GM23338 (cell line): Measurements from ENCODE around the gene KIF20B. TPM values are rescaled to one million over a fixed set of nuclear protein-coding genes. Genes with fewer than 3 reads are reported as not detected.

Experiments used
- ATAC-seq: fragments of 200-7000 bp; cut with Tn5 transposase; 3 replicates; pipeline ENCODE4 v1.9.1; 2020
- DNase-seq: peaks from one replicate; pipeline ENCODE4 v3.0.0-alpha.2; 2015; ENCODE audit warnings: low spot score
- H2AFZ ChIP-seq: fragments of 200-600 bp; sonication (generic); 2 replicates; pipeline ENCODE4 v1.8.0; 2016; ENCODE audit warnings: antibody characterized with exemption, mild to moderate bottlenecking, moderate library complexity
- H3F3A ChIP-seq: fragments of 200-600 bp; sonication (generic); replicated peaks from 2 replicates; pipeline ENCODE4 v1.8.0; 2017; ENCODE audit warnings: antibody characterized with exemption, mixed run types, low read depth
- H3K27ac ChIP-seq: fragments of 200-600 bp; sonication (generic); 2 replicates; pipeline ENCODE4 v1.6.1; 2016; ENCODE audit warnings: low read depth
- H3K27me3 ChIP-seq: fragments of 200-600 bp; sonication (generic); 2 replicates; pipeline ENCODE4 v1.8.0; 2016; ENCODE audit warnings: mild to moderate bottlenecking, mixed run types, moderate library complexity; ENCODE audit not compliant: insufficient read depth
- H3K36me3 ChIP-seq: fragments of 200-600 bp; sonication (generic); 2 replicates; pipeline ENCODE4 v1.8.0; 2016; ENCODE audit warnings: mild to moderate bottlenecking; ENCODE audit not compliant: insufficient read depth
- H3K4me1 ChIP-seq: fragments of 200-600 bp; sonication (generic); 2 replicates; pipeline ENCODE4 v1.8.0; 2016; ENCODE audit warnings: mild to moderate bottlenecking, moderate library complexity; ENCODE audit not compliant: insufficient read depth
- H3K4me2 ChIP-seq: fragments of 200-600 bp; sonication (generic); 2 replicates; pipeline ENCODE4 v1.7.1; 2017; ENCODE audit warnings: mixed run types
- H3K4me3 ChIP-seq: fragments of 200-600 bp; sonication (generic); 2 replicates; pipeline ENCODE4 v1.6.1; 2016; ENCODE audit warnings: mixed run types
- H3K79me2 ChIP-seq: fragments of 200-600 bp; sonication (generic); replicated peaks from 2 replicates; pipeline ENCODE4 v1.8.0; 2017; ENCODE audit warnings: mild to moderate bottlenecking; ENCODE audit not compliant: insufficient read depth
- H3K9me2 ChIP-seq: fragments of 200-600 bp; sonication (generic); 2 replicates; pipeline ENCODE4 v1.8.0; 2017; ENCODE audit not compliant: insufficient read depth
- H4K20me1 ChIP-seq: fragments of 200-600 bp; sonication (generic); replicated peaks from 2 replicates; pipeline ENCODE4 v1.8.0; 2017; ENCODE audit warnings: mild to moderate bottlenecking; ENCODE audit not compliant: insufficient read depth
- H3K27ac Mint-ChIP-seq: 2 replicates; pipeline ENCODE4 v1.8.0; 2020; ENCODE audit warnings: inconsistent platforms, mild to moderate bottlenecking, moderate library complexity, mixed read lengths
- H3K27me3 Mint-ChIP-seq: 3 replicates; pipeline ENCODE4 v1.8.0; 2022; ENCODE audit warnings: low read depth, mild to moderate bottlenecking, moderate library complexity, mixed read lengths, inconsistent platforms; ENCODE audit not compliant: insufficient read depth, poor library complexity
- H3K36me3 Mint-ChIP-seq: 3 replicates; pipeline ENCODE4 v1.8.0; 2021; ENCODE audit warnings: low read depth, mild to moderate bottlenecking, inconsistent platforms, moderate library complexity, mixed read lengths
- H3K4me1 Mint-ChIP-seq: 3 replicates; pipeline ENCODE4 v1.8.0; 2020; ENCODE audit warnings: mild to moderate bottlenecking, inconsistent platforms, mixed read lengths
- H3K4me3 Mint-ChIP-seq: 3 replicates; pipeline ENCODE4 v1.8.0; 2021; ENCODE audit warnings: moderate library complexity, mild to moderate bottlenecking, inconsistent platforms, mixed read lengths
- H3K9me3 Mint-ChIP-seq: 3 replicates; pipeline ENCODE4 v1.8.0; 2020; ENCODE audit warnings: moderate library complexity, mild to moderate bottlenecking, inconsistent platforms, mixed read lengths
- CREB1 ChIP-seq: fragments of 250-450 bp; sonication (Bioruptor Pico); IDR thresholded peaks from 2 replicates; pipeline ENCODE4 v1.5.0; 2020; ENCODE audit warnings: low read depth, mild to moderate bottlenecking, moderate library complexity
- CTCF ChIP-seq, 2 experiments: fragments of 200-600 bp in 1 of 2; sonication (generic) in 1 of 2; conservative IDR thresholded peaks; 2 replicates each; pipeline versions ENCODE4 v1.5.1 to v1.6.1; 2016 to 2017; ENCODE audit warnings: antibody characterized with exemption in 2 of 2, low read depth in 2 of 2, mild to moderate bottlenecking in 2 of 2, moderate library complexity in 1 of 2
- ETS1 ChIP-seq: IDR thresholded peaks from 2 replicates; pipeline ENCODE4 v1.6.1; 2016; ENCODE audit warnings: antibody characterized with exemption
- EZH2 ChIP-seq: fragments of 200-600 bp; sonication (generic); IDR thresholded peaks from one replicate; pipeline ENCODE4 v1.8.0; 2017; ENCODE audit warnings: antibody characterized with exemption, mild to moderate bottlenecking, low read depth; ENCODE audit not compliant: unreplicated experiment
- JUNB ChIP-seq: IDR thresholded peaks from one replicate; pipeline ENCODE4 v1.6.1; 2016; ENCODE audit warnings: antibody characterized with exemption; ENCODE audit not compliant: unreplicated experiment
- NANOG ChIP-seq: IDR thresholded peaks from 2 replicates; pipeline ENCODE4 v1.6.1; 2016; ENCODE audit warnings: antibody characterized with exemption, borderline replicate concordance
- POLR2AphosphoS5 ChIP-seq: IDR thresholded peaks from 2 replicates; pipeline ENCODE4 v1.6.1; 2016; ENCODE audit warnings: antibody characterized with exemption, low read depth
- REST ChIP-seq: IDR thresholded peaks from one replicate; pipeline ENCODE4 v1.6.1; 2018; ENCODE audit warnings: antibody characterized with exemption; ENCODE audit not compliant: unreplicated experiment
- ZNF114 ChIP-seq: fragments of 250-450 bp; sonication (Bioruptor Pico); IDR thresholded peaks from 2 replicates; pipeline ENCODE4 v1.5.0; 2020; ENCODE audit warnings: mild to moderate bottlenecking, moderate library complexity
- polyA plus RNA-seq: library from polyadenylated mRNA; unstranded; fragments of >200 nt; fragmentation: Nextera tagmentation; extraction: Ambion mirVana; gene quantifications from 2 replicates; pipeline ENCODE4 v1.2.1, GENCODE V29; 2016
- total RNA-seq: library from RNA; depleted of rRNA; stranded (reverse); fragments of >200 nt; shearing (Covaris generic); gene quantifications from 2 replicates; pipeline ENCODE4 v1.2.3, GENCODE V29; 2014
- TF ChIP-seq, protein P1 (sequence below): fragments of 250-450 bp; sonication (Bioruptor Pico); IDR thresholded peaks from 2 replicates; pipeline ENCODE4 v1.5.0; 2020; ENCODE audit warnings: mild to moderate bottlenecking, moderate library complexity

The KIF20B gene
- total and polyA plus RNA-seq, 2 experiments from 2014 or later, result 42.7 to 111 TPM

DNA sequence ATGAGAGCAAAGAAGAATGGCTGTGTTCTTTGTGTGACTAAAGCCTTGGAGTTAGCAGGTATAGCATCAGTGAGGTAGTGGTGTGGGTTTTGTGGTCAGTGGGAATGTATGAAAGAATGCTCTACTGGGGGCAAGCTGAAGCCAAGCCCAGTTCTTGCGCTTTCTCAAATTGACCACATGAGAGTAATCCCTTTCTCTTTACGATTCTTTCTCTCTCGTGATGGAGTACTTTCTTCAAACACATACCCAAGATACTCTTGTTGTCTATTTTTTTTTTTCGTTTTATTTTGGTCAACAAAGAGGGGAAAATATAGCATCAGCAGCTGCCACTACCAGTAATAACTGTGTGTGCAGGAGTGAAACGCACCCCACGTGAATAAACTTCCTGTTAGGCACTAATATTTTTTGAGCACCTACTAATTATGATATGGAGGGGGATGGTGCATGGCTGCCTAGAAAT is 48.0 kb upstream of the KIF20B start (continued):
- TF ChIP-seq REST (no peak), CTCF (conservative IDR thresholded peaks at IDR 0.05; ENCODE audit: low read depth in 2 of 2) (no peak), JUNB (no peak), CREB1 (CRISPR knock-in tag) (no peak), EZH2 (no peak), ETS1 (no peak), POLR2AphosphoS5 (no peak), ZNF114 (CRISPR knock-in tag) (no peak), NANOG (no peak)

DNA sequence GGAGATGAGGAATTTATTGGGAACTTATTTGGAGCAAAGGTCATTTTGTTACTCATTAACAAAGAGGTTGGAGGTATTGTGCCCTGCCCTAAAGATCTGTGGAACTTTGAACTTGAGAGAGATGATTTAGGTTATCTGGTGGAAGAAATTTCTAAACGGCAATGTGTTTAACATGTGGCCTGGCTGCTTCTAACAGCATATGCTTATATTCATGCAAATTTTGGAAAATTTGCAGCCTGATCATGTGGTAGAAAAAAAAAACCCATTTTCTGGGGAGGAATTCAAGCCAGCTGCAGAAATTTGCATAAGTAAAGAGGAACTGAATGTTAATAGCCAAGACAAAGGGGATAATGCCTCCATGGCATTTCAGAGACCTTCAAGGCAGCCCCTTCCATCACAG is 45.7 kb upstream of the KIF20B start:
- Histone ChIP-seq H3F3A (no peaks in the 10 kb centered on the region), H3K4me3 (no peak overlapping the region), H3K4me2 (no peak overlapping the region), H4K20me1 (no peaks in the 10 kb centered on the region), H3K27me3 (no peaks in the 10 kb centered on the region), H3K27ac (no peak overlapping the region), H3K79me2 (no peaks in the 10 kb centered on the region), H3K4me1 (no peaks in the 10 kb centered on the region), H2AFZ (no peak overlapping the region), H3K36me3 (no peaks in the 10 kb centered on the region), H3K9me2 (no peaks in the 10 kb centered on the region)
- Mint-ChIP-seq H3K27me3 (peaks cover 2% of the 10 kb centered on the region), H3K4me1 (peaks cover 11% of the 10 kb centered on the region), H3K36me3 (peaks cover 28% of the 10 kb centered on the region), H3K4me3 (no peak overlapping the region; the same call in 2 of the 3 replicates), H3K9me3 (peaks cover 24% of the 10 kb centered on the region), H3K27ac (no peak overlapping the region)
- no peak for DNase-seq
- no peak for ATAC-seq
- TF ChIP-seq ZNF114 (CRISPR knock-in tag), result no peak
- no peak for TF ChIP-seq JUNB
- no peak for TF ChIP-seq EZH2
- TF ChIP-seq, protein P1, sequence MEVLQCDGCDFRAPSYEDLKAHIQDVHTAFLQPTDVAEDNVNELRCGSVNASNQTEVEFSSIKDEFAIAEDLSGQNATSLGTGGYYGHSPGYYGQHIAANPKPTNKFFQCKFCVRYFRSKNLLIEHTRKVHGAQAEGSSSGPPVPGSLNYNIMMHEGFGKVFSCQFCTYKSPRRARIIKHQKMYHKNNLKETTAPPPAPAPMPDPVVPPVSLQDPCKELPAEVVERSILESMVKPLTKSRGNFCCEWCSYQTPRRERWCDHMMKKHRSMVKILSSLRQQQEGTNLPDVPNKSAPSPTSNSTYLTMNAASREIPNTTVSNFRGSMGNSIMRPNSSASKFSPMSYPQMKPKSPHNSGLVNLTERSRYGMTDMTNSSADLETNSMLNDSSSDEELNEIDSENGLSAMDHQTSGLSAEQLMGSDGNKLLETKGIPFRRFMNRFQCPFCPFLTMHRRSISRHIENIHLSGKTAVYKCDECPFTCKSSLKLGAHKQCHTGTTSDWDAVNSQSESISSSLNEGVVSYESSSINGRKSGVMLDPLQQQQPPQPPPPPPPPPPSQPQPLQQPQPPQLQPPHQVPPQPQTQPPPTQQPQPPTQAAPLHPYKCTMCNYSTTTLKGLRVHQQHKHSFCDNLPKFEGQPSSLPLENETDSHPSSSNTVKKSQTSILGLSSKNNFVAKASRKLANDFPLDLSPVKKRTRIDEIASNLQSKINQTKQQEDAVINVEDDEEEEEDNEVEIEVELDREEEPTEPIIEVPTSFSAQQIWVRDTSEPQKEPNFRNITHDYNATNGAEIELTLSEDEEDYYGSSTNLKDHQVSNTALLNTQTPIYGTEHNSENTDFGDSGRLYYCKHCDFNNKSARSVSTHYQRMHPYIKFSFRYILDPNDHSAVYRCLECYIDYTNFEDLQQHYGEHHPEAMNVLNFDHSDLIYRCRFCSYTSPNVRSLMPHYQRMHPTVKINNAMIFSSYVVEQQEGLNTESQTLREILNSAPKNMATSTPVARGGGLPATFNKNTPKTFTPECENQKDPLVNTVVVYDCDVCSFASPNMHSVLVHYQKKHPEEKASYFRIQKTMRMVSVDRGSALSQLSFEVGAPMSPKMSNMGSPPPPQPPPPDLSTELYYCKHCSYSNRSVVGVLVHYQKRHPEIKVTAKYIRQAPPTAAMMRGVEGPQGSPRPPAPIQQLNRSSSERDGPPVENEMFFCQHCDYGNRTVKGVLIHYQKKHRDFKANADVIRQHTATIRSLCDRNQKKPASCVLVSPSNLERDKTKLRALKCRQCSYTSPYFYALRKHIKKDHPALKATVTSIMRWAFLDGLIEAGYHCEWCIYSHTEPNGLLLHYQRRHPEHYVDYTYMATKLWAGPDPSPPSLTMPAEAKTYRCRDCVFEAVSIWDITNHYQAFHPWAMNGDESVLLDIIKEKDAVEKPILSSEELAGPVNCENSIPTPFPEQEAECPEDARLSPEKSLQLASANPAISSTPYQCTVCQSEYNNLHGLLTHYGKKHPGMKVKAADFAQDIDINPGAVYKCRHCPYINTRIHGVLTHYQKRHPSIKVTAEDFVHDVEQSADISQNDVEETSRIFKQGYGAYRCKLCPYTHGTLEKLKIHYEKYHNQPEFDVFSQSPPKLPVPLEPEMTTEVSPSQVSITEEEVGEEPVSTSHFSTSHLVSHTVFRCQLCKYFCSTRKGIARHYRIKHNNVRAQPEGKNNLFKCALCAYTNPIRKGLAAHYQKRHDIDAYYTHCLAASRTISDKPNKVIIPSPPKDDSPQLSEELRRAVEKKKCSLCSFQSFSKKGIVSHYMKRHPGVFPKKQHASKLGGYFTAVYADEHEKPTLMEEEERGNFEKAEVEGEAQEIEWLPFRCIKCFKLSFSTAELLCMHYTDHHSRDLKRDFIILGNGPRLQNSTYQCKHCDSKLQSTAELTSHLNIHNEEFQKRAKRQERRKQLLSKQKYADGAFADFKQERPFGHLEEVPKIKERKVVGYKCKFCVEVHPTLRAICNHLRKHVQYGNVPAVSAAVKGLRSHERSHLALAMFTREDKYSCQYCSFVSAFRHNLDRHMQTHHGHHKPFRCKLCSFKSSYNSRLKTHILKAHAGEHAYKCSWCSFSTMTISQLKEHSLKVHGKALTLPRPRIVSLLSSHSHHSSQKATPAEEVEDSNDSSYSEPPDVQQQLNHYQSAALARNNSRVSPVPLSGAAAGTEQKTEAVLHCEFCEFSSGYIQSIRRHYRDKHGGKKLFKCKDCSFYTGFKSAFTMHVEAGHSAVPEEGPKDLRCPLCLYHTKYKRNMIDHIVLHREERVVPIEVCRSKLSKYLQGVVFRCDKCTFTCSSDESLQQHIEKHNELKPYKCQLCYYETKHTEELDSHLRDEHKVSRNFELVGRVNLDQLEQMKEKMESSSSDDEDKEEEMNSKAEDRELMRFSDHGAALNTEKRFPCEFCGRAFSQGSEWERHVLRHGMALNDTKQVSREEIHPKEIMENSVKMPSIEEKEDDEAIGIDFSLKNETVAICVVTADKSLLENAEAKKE (CRISPR knock-in tag), result no peak
- TF ChIP-seq POLR2AphosphoS5, result no peak
- TF ChIP-seq ETS1, result no peak
